Keratinocyte (primary cell): ENCODE measurements around the gene DOCK1.

Experiments used
- CTCF ChIP-seq, 3 experiments: IDR thresholded peaks in 1 of 3; conservative IDR thresholded peaks in 1 of 3; optimal IDR thresholded peaks in 1 of 3; 2 replicates in 2 of 3; 3 replicates in 1 of 3; pipeline versions ENCODE3 to v1.5.1; 2011; ENCODE audit warnings: low read length in 3 of 3, mild to moderate bottlenecking in 3 of 3, moderate library complexity in 2 of 3, control low read depth in 1 of 3, inconsistent platforms in 1 of 3; ENCODE audit not compliant: insufficient read depth in 2 of 3; ENCODE audit errors: extremely low read depth in 1 of 3
- EZH2 ChIP-seq: IDR thresholded peaks from one replicate; pipeline ENCODE4 v1.6.1; 2012; ENCODE audit warnings: inconsistent platforms, mild to moderate bottlenecking, low read length, moderate library complexity

GRCh38 chr10:126868371-126868770 lies 36.9 kb upstream of the DOCK1 start:
- TF ChIP-seq CTCF (optimal IDR thresholded peaks at IDR 0.05 in 1 of 3, IDR thresholded peaks at IDR 0.05 in 1 of 3, conservative IDR thresholded peaks at IDR 0.05 in 1 of 3; ENCODE audit: extremely low read depth in 1 of 3, insufficient read depth in 2 of 3, low read length in 3 of 3) (no peak), EZH2 (no peak)
